ENCODE data around the gene GHR. TPM values are rescaled to one million over a fixed set of nuclear protein-coding genes. Genes with fewer than 3 reads are reported as not detected.
A peak's percentile ranks its signal among the peaks of the same experiment; 100 is the strongest.

GHR gene
- total and polyA plus RNA-seq, 7 donors: 0.46 to 22.8 (median 9.1) TPM

- peaks cover 0 to 42% (median 24%) of the 10 kb centered on the region in 4 donors for H3K4me1 ChIP-seq
- no peaks in the 10 kb centered on the region for H3K27me3 ChIP-seq
- peak overlapping the region in 1 of 4 donors; percentile 17 for H3K27ac ChIP-seq
- WGBS, 2 donors: 79 to 92% methylated on average over 1 of the region's 1 CpG
- intact Hi-C loops (cut with DNase I): no loop called here
- no peaks in the 10 kb centered on the region for H3K36me3 ChIP-seq
- DNase-seq: no peak
- TF ChIP-seq POLR2AphosphoS5 (IDR thresholded peaks at IDR 0.05) (no peak), CTCF (IDR thresholded peaks at IDR 0.05) (no peak), EP300 (IDR thresholded peaks at IDR 0.05) (no peak), POLR2A (IDR thresholded peaks at IDR 0.05) (no peak)
- H3K9me3 ChIP-seq: no peaks in the 10 kb centered on the region
- H3K4me3 ChIP-seq: no peak overlapping the region
Measured at GRCh38 chr5:42547894-42548293, 124.7 kb downstream of the GHR start.

GRCh38 chr5:42552597-42552996 lies 129.4 kb downstream of the GHR start:
- Histone ChIP-seq H3K9me3 (no peaks in the 10 kb centered on the region), H3K36me3 (no peaks in the 10 kb centered on the region), H3K27me3 (no peaks in the 10 kb centered on the region), H3K4me1 (peaks cover 0 to 19% (median 14%) of the 10 kb centered on the region in 4 donors), H3K4me3 (no peak overlapping the region), H3K27ac (no peak overlapping the region)
- TF ChIP-seq CTCF (IDR thresholded peaks at IDR 0.05) (no peak), POLR2AphosphoS5 (IDR thresholded peaks at IDR 0.05) (no peak), EP300 (IDR thresholded peaks at IDR 0.05) (no peak), POLR2A (IDR thresholded peaks at IDR 0.05) (no peak)
- intact Hi-C loops (cut with DNase I): no loop called here
- DNase-seq: no peak
- 16 to 63% methylated on average over 1 of the region's 1 CpG for WGBS, 2 donors

DNA sequence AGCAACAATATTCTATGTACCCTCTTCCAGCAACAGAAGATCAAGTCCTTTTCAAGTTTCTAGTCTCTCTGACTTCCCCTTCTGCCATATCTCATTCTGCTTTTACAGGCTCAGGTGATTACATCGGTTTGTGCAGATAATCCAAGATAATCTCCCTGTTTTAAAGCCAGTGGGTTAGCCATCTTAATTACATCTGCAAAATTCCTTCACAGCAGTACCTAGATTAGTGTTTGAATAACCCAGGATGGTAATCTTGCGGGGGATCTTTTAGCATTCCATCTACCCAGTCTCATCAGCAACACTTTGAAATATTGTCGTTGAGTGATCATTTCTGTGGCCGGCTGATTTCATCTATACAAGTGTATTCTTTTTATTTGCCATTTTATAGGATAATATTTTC lies 130.2 kb downstream of the GHR start:
- H3K9me3 ChIP-seq: no peaks in the 10 kb centered on the region
- H3K4me1 ChIP-seq: peaks cover 0 to 10% (median 7%) of the 10 kb centered on the region in 4 donors
- H3K36me3 ChIP-seq: no peaks in the 10 kb centered on the region
- H3K4me3 ChIP-seq: no peak overlapping the region
- no peak for DNase-seq
- WGBS, 2 donors: 88 to 90% methylated on average over 4 of the region's 4 CpGs
- H3K27me3 ChIP-seq: no peaks in the 10 kb centered on the region
- intact Hi-C loops (cut with DNase I): no loop called here
- no peak overlapping the region for H3K27ac ChIP-seq
- TF ChIP-seq POLR2A (IDR thresholded peaks at IDR 0.05) (no peak), POLR2AphosphoS5 (IDR thresholded peaks at IDR 0.05) (no peak), EP300 (IDR thresholded peaks at IDR 0.05) (no peak), CTCF (IDR thresholded peaks at IDR 0.05) (no peak)

- 98 to 100% methylated on average over 1 of the region's 1 CpG for WGBS, 2 donors
- no peaks in the 10 kb centered on the region for H3K27me3 ChIP-seq
- no peak overlapping the region for H3K27ac ChIP-seq
- H3K4me1 ChIP-seq: no peaks in the 10 kb centered on the region
- intact Hi-C loops (cut with DNase I): no loop called here
- TF ChIP-seq CTCF (IDR thresholded peaks at IDR 0.05): no peak
- no peak for TF ChIP-seq EP300 (IDR thresholded peaks at IDR 0.05)
- no peak for TF ChIP-seq POLR2A (IDR thresholded peaks at IDR 0.05)
- no peak for TF ChIP-seq POLR2AphosphoS5 (IDR thresholded peaks at IDR 0.05)
- no peak for DNase-seq
- no peaks in the 10 kb centered on the region for H3K9me3 ChIP-seq
- H3K4me3 ChIP-seq: no peak overlapping the region
- H3K36me3 ChIP-seq: no peaks in the 10 kb centered on the region
Measured at GRCh38 chr5:42555010-42555409, 131.8 kb downstream of the GHR start.

DNA sequence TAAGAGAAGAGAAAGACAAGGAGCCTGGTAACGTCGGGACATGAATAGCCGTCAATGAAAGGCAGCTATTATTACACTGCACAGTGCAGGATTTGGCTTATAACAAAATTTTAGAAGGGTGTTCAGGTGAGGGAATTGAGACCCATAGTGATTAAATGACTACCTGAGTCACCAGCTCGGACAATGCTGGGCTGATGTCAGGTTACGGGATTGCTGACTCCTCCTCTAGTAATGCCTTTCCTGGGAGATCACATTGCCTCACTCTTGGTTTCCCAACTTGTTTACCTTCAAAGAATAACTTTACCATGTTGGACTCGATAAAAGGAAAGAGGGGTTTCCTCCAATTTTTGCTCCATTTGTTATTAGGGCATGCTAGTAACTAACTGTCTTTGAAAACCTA lies 132.6 kb downstream of the GHR start:
- H3K4me1 ChIP-seq: no peaks in the 10 kb centered on the region
- no peak overlapping the region for H3K27ac ChIP-seq
- DNase-seq: no peak
- WGBS, 2 donors: 92 to 93% methylated on average over 6 of the region's 6 CpGs
- H3K4me3 ChIP-seq: no peak overlapping the region
- H3K27me3 ChIP-seq: no peaks in the 10 kb centered on the region
- no peaks in the 10 kb centered on the region for H3K36me3 ChIP-seq
- intact Hi-C loops (cut with DNase I): no loop called here
- TF ChIP-seq CTCF (IDR thresholded peaks at IDR 0.05): no peak
- no peak for TF ChIP-seq EP300 (IDR thresholded peaks at IDR 0.05)
- no peak for TF ChIP-seq POLR2A (IDR thresholded peaks at IDR 0.05)
- TF ChIP-seq POLR2AphosphoS5 (IDR thresholded peaks at IDR 0.05): no peak
- no peaks in the 10 kb centered on the region for H3K9me3 ChIP-seq
